Urinary bladder (tissue), 4 donors: ENCODE data around the gene GABRQ. TPM values are rescaled to one million over a fixed set of nuclear protein-coding genes. Genes with fewer than 3 reads are reported as not detected.
"Not testable (repeated sequence)": the region's sequence is repeated elsewhere in the genome, so short reads cannot be mapped to it uniquely, and the experiment has no call there.

ENCODE experiments used
- DNase-seq: peaks from one replicate; pipeline ENCODE4 v3.0.0-alpha.2; 2015; ENCODE audit errors: extremely low spot score
- H3K27ac ChIP-seq: one replicate; pipeline ENCODE4 v1.5.1; 2013; ENCODE audit warnings: low read depth, mild to moderate bottlenecking, moderate library complexity
- H3K36me3 ChIP-seq: one replicate; pipeline ENCODE4 v1.6.1; 2013; ENCODE audit warnings: mild to moderate bottlenecking, moderate library complexity; ENCODE audit not compliant: insufficient read depth
- H3K4me1 ChIP-seq: one replicate; pipeline ENCODE4 v1.6.1; 2013; ENCODE audit warnings: mild to moderate bottlenecking, moderate library complexity; ENCODE audit not compliant: insufficient read depth
- H3K4me3 ChIP-seq: one replicate; pipeline ENCODE4 v1.5.1; 2013; ENCODE audit warnings: low read depth, low read length
- WGBS: extraction: QIAGEN DNeasy Blood & Tissue Kit; methylation state at CpG from one replicate; pipeline ENCODE4 v1.1.7; 2013; 5-methylcytosine and 5-hydroxymethylcytosine counted together
- polyA plus RNA-seq: library from polyadenylated mRNA; stranded (reverse); fragments of 200-250 nt; gene quantifications from one replicate; pipeline ENCODE4 v1.2.3, GENCODE V29; 2013
- total RNA-seq: library from RNA; depleted of rRNA; stranded (reverse); fragments of >200 nt; gene quantifications from one replicate; pipeline ENCODE4 v1.2.3, GENCODE V29; 2014
- donor health status: healthy with polysubstance abuse.
- donor health status: healthy.

GABRQ gene
- total and polyA plus RNA-seq, 2 donors: 0.08 to 1.5 TPM

DNA sequence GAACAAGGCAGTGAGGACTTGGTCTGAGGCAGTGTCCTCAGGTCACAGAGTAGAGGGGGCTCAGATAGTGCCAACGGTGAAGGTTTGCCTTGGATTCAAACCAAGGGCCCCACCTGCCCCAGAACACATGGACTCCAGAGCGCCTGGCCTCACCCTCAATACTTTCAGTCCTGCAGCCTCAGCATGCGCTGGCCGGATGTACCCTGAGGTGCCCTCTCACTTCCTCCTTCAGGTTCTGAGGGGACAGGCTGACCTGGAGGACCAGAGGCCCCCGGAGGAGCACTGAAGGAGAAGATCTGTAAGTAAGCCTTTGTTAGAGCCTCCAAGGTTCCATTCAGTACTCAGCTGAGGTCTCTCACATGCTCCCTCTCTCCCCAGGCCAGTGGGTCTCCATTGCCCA is 62.7 kb downstream of the GABRQ start:
- H3K36me3 ChIP-seq, H3K4me1 ChIP-seq, H3K27ac ChIP-seq, DNase-seq, H3K4me3 ChIP-seq: not testable (repeated sequence)
- over 99% methylated on average over 4 of the region's 5 CpGs for WGBS

- not testable (repeated sequence) for DNase-seq, H3K27ac ChIP-seq, H3K36me3 ChIP-seq, H3K4me1 ChIP-seq, H3K4me3 ChIP-seq
- WGBS: 79% methylated on average over 2 of the region's 7 CpGs
These were observed 68.8 kb downstream of the GABRQ start for GRCh38 chrX:152706500-152706899.

Other genes with a start within 250 kb of the GABRQ start
- 0.32 TPM for gene GABRA3, start 186.6 kb upstream of the GABRQ start, total RNA-seq
- not detected for gene GABRA3, start 186.6 kb upstream of the GABRQ start, polyA plus RNA-seq
- not detected for gene MAGEA3, start 60.9 kb downstream of the GABRQ start, total RNA-seq
- gene MAGEA3, start 60.9 kb downstream of the GABRQ start, polyA plus RNA-seq: not detected
- not detected for gene CSAG2, start 71.4 kb downstream of the GABRQ start, total RNA-seq
- gene CSAG2, start 71.4 kb downstream of the GABRQ start, polyA plus RNA-seq: not detected
- gene MAGEA2B, start 76.7 kb downstream of the GABRQ start, total RNA-seq: not detected
- not detected for gene MAGEA2B, start 76.7 kb downstream of the GABRQ start, polyA plus RNA-seq
- not detected for gene CSAG1, start 95.8 kb downstream of the GABRQ start, total RNA-seq
- gene CSAG1, start 95.8 kb downstream of the GABRQ start, polyA plus RNA-seq: not detected
- not detected for gene MAGEA12, start 95.9 kb downstream of the GABRQ start, total RNA-seq
- not detected for gene MAGEA12, start 95.9 kb downstream of the GABRQ start, polyA plus RNA-seq
- gene MAGEA2, start 115.9 kb downstream of the GABRQ start, total RNA-seq: not detected
- not detected for gene MAGEA2, start 115.9 kb downstream of the GABRQ start, polyA plus RNA-seq
- gene CSAG3, start 121.3 kb downstream of the GABRQ start, total RNA-seq: not detected
- not detected for gene CSAG3, start 121.3 kb downstream of the GABRQ start, polyA plus RNA-seq
- not detected for gene MAGEA6, start 131.8 kb downstream of the GABRQ start, total RNA-seq
- gene MAGEA6, start 131.8 kb downstream of the GABRQ start, polyA plus RNA-seq: not detected
- 38.3 TPM for gene CETN2, start 192.9 kb downstream of the GABRQ start, total RNA-seq
- 44.1 TPM for gene CETN2, start 192.9 kb downstream of the GABRQ start, polyA plus RNA-seq
- gene NSDHL, start 193.2 kb downstream of the GABRQ start, total RNA-seq: 6.2 TPM
- gene NSDHL, start 193.2 kb downstream of the GABRQ start, polyA plus RNA-seq: 15.5 TPM